Measurements from ENCODE around the gene DPM1. TPM values are rescaled to one million over a fixed set of nuclear protein-coding genes. Genes with fewer than 3 reads are reported as not detected.

The DPM1 gene
- total RNA-seq, 1 experiment from 2014 or later: 65.5 TPM

GRCh38 chr20:50911716-50912115 lies 46.6 kb downstream of the DPM1 start:
- Histone ChIP-seq H3K4me3 (replicated peaks in 1 of 2; ENCODE audit: low read depth in 1 of 2, low read length in 2 of 2) (no peak overlapping the region), H2AFZ (ENCODE audit: low read depth, low read length, poor library complexity, severe bottlenecking) (no peak overlapping the region), H3K27ac (ENCODE audit: low read depth, low read length) (no peak overlapping the region), H3K9ac (ENCODE audit: low read length) (no peak overlapping the region), H3K4me1 (ENCODE audit: control insufficient read depth in 1 of 2, insufficient read depth in 2 of 2, low read length in 2 of 2) (peaks cover 0 to 14% of the 10 kb centered on the region in 2 experiments; a peak in 2 of 4 replicates), H3K36me3 (ENCODE audit: control insufficient read depth in 1 of 2, insufficient read depth in 2 of 2, low read length in 2 of 2) (peaks cover 7 to 19% of the 10 kb centered on the region in 2 experiments; a peak in 2 of 4 replicates), H3K9me3 (ENCODE audit: control insufficient read depth in 1 of 2, insufficient read depth in 1 of 2, low read depth in 1 of 2, low read length in 2 of 2) (no peaks in the 10 kb centered on the region), H3K27me3 (ENCODE audit: insufficient read depth, low read length) (no peaks in the 10 kb centered on the region), H3K79me2 (ENCODE audit: insufficient read depth, low read length) (peaks cover 99% of the 10 kb centered on the region), H3K4me2 (ENCODE audit: low read length) (no peak overlapping the region), H4K20me1 (ENCODE audit: insufficient read depth) (peaks cover 41% of the 10 kb centered on the region; the same call in 1 of the 2 replicates), H3K9me2 (ENCODE audit: insufficient read depth) (no peaks in the 10 kb centered on the region)
- CTCF ChIA-PET: interaction anchor here (1.2 to 1.4 kb wide), 2 partner anchors 17 to 117 kb away, joined by 3 read pairs; partner anchors contain the start of gene BCAS4
- TF ChIP-seq TCF7L2 (IDR thresholded peaks at IDR 0.05; ENCODE audit: borderline replicate concordance, extremely low read depth, insufficient read depth, insufficient read length): no peak
- no peak for TF ChIP-seq RAD21 (IDR thresholded peaks at IDR 0.05; ENCODE audit: low read depth)
- no peak for TF ChIP-seq CEBPB (IDR thresholded peaks at IDR 0.05; ENCODE audit: low read depth)
- no peak for TF ChIP-seq POLR2A (IDR thresholded peaks at IDR 0.05; ENCODE audit: borderline replicate concordance, extremely low read depth, insufficient read depth, insufficient read length)
- TF ChIP-seq, protein P1, sequence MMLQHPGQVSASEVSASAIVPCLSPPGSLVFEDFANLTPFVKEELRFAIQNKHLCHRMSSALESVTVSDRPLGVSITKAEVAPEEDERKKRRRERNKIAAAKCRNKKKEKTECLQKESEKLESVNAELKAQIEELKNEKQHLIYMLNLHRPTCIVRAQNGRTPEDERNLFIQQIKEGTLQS (IDR thresholded peaks at IDR 0.05): no peak
- TF ChIP-seq, protein P2, sequence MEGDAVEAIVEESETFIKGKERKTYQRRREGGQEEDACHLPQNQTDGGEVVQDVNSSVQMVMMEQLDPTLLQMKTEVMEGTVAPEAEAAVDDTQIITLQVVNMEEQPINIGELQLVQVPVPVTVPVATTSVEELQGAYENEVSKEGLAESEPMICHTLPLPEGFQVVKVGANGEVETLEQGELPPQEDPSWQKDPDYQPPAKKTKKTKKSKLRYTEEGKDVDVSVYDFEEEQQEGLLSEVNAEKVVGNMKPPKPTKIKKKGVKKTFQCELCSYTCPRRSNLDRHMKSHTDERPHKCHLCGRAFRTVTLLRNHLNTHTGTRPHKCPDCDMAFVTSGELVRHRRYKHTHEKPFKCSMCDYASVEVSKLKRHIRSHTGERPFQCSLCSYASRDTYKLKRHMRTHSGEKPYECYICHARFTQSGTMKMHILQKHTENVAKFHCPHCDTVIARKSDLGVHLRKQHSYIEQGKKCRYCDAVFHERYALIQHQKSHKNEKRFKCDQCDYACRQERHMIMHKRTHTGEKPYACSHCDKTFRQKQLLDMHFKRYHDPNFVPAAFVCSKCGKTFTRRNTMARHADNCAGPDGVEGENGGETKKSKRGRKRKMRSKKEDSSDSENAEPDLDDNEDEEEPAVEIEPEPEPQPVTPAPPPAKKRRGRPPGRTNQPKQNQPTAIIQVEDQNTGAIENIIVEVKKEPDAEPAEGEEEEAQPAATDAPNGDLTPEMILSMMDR (IDR thresholded peaks at IDR 0.05 in 2 of 3, conservative IDR thresholded peaks at IDR 0.05 in 1 of 3; ENCODE audit: borderline replicate concordance in 1 of 3, insufficient read depth in 1 of 3, low read depth in 2 of 3, low read length in 2 of 3): no peak
- no peak for TF ChIP-seq CBX3 (IDR thresholded peaks at IDR 0.05; ENCODE audit: low read depth)
- no peak for TF ChIP-seq ZFX (IDR thresholded peaks at IDR 0.05)
- TF ChIP-seq, protein P3, sequence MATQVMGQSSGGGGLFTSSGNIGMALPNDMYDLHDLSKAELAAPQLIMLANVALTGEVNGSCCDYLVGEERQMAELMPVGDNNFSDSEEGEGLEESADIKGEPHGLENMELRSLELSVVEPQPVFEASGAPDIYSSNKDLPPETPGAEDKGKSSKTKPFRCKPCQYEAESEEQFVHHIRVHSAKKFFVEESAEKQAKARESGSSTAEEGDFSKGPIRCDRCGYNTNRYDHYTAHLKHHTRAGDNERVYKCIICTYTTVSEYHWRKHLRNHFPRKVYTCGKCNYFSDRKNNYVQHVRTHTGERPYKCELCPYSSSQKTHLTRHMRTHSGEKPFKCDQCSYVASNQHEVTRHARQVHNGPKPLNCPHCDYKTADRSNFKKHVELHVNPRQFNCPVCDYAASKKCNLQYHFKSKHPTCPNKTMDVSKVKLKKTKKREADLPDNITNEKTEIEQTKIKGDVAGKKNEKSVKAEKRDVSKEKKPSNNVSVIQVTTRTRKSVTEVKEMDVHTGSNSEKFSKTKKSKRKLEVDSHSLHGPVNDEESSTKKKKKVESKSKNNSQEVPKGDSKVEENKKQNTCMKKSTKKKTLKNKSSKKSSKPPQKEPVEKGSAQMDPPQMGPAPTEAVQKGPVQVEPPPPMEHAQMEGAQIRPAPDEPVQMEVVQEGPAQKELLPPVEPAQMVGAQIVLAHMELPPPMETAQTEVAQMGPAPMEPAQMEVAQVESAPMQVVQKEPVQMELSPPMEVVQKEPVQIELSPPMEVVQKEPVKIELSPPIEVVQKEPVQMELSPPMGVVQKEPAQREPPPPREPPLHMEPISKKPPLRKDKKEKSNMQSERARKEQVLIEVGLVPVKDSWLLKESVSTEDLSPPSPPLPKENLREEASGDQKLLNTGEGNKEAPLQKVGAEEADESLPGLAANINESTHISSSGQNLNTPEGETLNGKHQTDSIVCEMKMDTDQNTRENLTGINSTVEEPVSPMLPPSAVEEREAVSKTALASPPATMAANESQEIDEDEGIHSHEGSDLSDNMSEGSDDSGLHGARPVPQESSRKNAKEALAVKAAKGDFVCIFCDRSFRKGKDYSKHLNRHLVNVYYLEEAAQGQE (IDR thresholded peaks at IDR 0.05; ENCODE audit: low read depth): no peak
- TF ChIP-seq SP1 (IDR thresholded peaks at IDR 0.05; ENCODE audit: low read depth): no peak
- no peak for TF ChIP-seq EZH2phosphoT487 (IDR thresholded peaks at IDR 0.05; ENCODE audit: borderline replicate concordance)
- TF ChIP-seq EGR1 (IDR thresholded peaks at IDR 0.05; ENCODE audit: low read depth): no peak
- no peak for TF ChIP-seq ZNF274 (IDR thresholded peaks at IDR 0.05; ENCODE audit: low read depth, low read length)
- no peak for TF ChIP-seq POLR2AphosphoS5 (IDR thresholded peaks at IDR 0.05; ENCODE audit: low read depth, low read length)
- TF ChIP-seq JUND (IDR thresholded peaks at IDR 0.05): no peak
- no peak for TF ChIP-seq SIN3A (IDR thresholded peaks at IDR 0.05; ENCODE audit: low read depth)
- TF ChIP-seq FOSL1 (IDR thresholded peaks at IDR 0.05; ENCODE audit: low read depth): no peak
- no TSS peak for BruUV-seq (replicated peaks)
- RAD21 ChIA-PET (ENCODE audit: low non-redundant PET in 1 of 2, low total read pairs in 2 of 2, uncharacterized antibody in 2 of 2, unreplicated experiment in 2 of 2): no interaction called here
- ATAC-seq: no peak
- DNase-seq (ENCODE audit: low read depth, low spot score): no peak
- POLR2A ChIA-PET: no interaction called here
- intact Hi-C loops (cut with micrococcal nuclease): no loop called here

Data from HCT116 (cell line).